SK-N-MC (cell line): Measurements from ENCODE around the gene GNL3L.

Experiments
- DNase-seq: peaks from one replicate; pipeline ENCODE4 v3.0.0-alpha.2; 2011; ENCODE audit warnings: low read depth, low spot score
- H3K27ac ChIP-seq: fragments of 200-600 bp; sonication (generic); 2 replicates; pipeline ENCODE4 v1.5.1; 2016; ENCODE audit warnings: mixed run types
- H3K36me3 ChIP-seq: fragments of 200-600 bp; sonication (generic); 2 replicates; pipeline ENCODE4 v1.6.1; 2017; ENCODE audit warnings: antibody characterized with exemption, low read length, mixed read lengths; ENCODE audit not compliant: insufficient read depth
- H3K4me3 ChIP-seq: fragments of 200-600 bp; sonication (generic); 2 replicates; pipeline ENCODE4 v1.5.1; 2016
- H3K9ac ChIP-seq: fragments of 200-600 bp; sonication (generic); 2 replicates; pipeline ENCODE4 v1.8.0; 2017; ENCODE audit warnings: mixed run types, mixed read lengths; ENCODE audit not compliant: insufficient read length
- H3K9me3 ChIP-seq: fragments of 200-600 bp; sonication (generic); 2 replicates; pipeline ENCODE4 v1.6.1; 2017; ENCODE audit warnings: low read depth, mild to moderate bottlenecking, antibody characterized with exemption, low read length, moderate library complexity, mixed read lengths
- EZH2 ChIP-seq: fragments of 200-600 bp; sonication (generic); IDR thresholded peaks from one replicate; pipeline ENCODE4 v1.6.1; 2017; ENCODE audit warnings: antibody characterized with exemption
- FOXP2 ChIP-seq: optimal IDR thresholded peaks from 2 replicates; pipeline ENCODE3; 2011; ENCODE audit warnings: mild to moderate bottlenecking, moderate library complexity; ENCODE audit not compliant: insufficient read depth; ENCODE audit errors: extremely low read length, control extremely low read depth
- POLR2AphosphoS5 ChIP-seq: IDR thresholded peaks from 2 replicates; pipeline ENCODE4 v1.6.1; 2012; ENCODE audit warnings: mild to moderate bottlenecking, low read depth, low read length, borderline replicate concordance

The GNL3L gene

GRCh38 chrX:54494989-54495813 is 34.8 kb upstream of the GNL3L start:
- Histone ChIP-seq H3K36me3 (no peaks in the 10 kb centered on the region), H3K27ac (no peak overlapping the region), H3K9me3 (no peaks in the 10 kb centered on the region), H3K4me3 (peak overlapping the region; percentile 78), H3K9ac (peak overlapping the region; percentile 79)
- no peak for DNase-seq
- TF ChIP-seq POLR2AphosphoS5 = no peak

- Histone ChIP-seq H3K36me3 (no peaks in the 10 kb centered on the region), H3K27ac (no peak within 1 kb of the TSS), H3K9ac (peak within 1 kb of the TSS; percentile 79), H3K4me3 (peak within 1 kb of the TSS; percentile 78), H3K9me3 (no peaks in the 10 kb centered on the region)
- no peak for TF ChIP-seq EZH2
- no peak for TF ChIP-seq FOXP2
- TF ChIP-seq POLR2AphosphoS5 = no peak
- peak; percentile 1 for DNase-seq
These were observed 34.1 kb upstream of the GNL3L start, which contains the start of gene FGD1 for GRCh38 chrX:54495814-54496516. TSS of gene FGD1 (minus strand) at chrX:54496234. CDS start at chrX:54495432, 802 bp downstream.

DNA sequence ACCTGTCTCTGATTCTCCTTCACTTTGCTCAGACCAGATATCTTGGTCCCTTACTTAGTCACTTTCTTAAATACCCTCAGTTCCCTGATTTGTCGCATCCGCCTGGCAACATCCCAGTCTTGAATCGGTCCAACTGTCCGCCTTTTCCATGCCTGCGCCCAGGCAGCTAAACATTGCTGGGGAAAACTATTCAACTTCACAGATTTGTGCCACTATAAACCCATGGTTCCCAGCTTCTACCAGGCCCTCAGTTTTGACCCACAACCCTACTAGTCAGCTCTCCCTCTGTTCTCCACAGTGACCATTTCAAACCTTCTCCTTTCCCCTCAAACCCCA is 33.5 kb upstream of the GNL3L start:
- DNase-seq = no peak
- Histone ChIP-seq H3K4me3 (peak overlapping the region; percentile 78), H3K9ac (peak overlapping the region; percentile 45)

GRCh38 chrX:54496936-54497335 is 33.1 kb upstream of the GNL3L start:
- no peak overlapping the region for H3K27ac ChIP-seq
- no peak overlapping the region for H3K9ac ChIP-seq
- H3K36me3 ChIP-seq = no peaks in the 10 kb centered on the region
- no peak overlapping the region for H3K4me3 ChIP-seq
- no peaks in the 10 kb centered on the region for H3K9me3 ChIP-seq
- TF ChIP-seq POLR2AphosphoS5 = no peak
- no peak for TF ChIP-seq EZH2
- TF ChIP-seq FOXP2 = no peak
- no peak for DNase-seq

More for the DNA sequence above, 33.5 kb upstream of the GNL3L start:
- TF ChIP-seq FOXP2 = no peak
- no peak for TF ChIP-seq POLR2AphosphoS5
- no peak for TF ChIP-seq EZH2
- H3K27ac ChIP-seq = no peak overlapping the region
- no peaks in the 10 kb centered on the region for H3K36me3 ChIP-seq
- no peaks in the 10 kb centered on the region for H3K9me3 ChIP-seq

GRCh38 chrX:54509400-54509799 is 20.6 kb upstream of the GNL3L start:
- H3K27ac ChIP-seq = peak overlapping the region; percentile 89
- no peak overlapping the region for H3K9ac ChIP-seq
- H3K4me3 ChIP-seq = 0 out of 2 replicates have a peak overlapping the region, but pooled peaks have one; percentile 4
- DNase-seq = peak; percentile 18
- TF ChIP-seq EZH2 (no peak), POLR2AphosphoS5 (no peak), FOXP2 (no peak)
- H3K36me3 ChIP-seq = no peaks in the 10 kb centered on the region
- no peaks in the 10 kb centered on the region for H3K9me3 ChIP-seq

DNA sequence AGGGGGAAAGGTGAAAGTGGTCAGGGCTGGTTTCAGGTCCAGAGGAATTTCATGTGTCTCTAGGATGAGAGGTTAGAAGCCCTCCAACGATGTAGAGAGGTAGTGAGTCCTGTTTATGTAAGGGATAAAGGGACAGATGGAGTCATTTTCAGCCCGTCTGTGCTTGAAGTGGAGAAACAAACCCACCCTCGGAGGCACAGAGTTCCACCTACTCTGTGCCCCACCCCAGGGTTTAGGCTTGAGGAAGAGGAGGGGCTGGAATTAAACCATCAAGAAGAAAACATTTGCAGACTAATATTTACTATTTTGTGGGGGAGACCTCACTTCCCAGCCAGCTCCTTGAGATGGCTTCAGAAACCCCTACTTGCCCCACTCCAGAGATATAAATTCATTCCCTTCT is 868 bp upstream of the GNL3L start:
- Histone ChIP-seq H3K9ac (peak overlapping the region; percentile 79), H3K36me3 (peaks cover 21% of the 10 kb centered on the region), H3K27ac (peak overlapping the region; percentile 88), H3K4me3 (peak overlapping the region; percentile 77), H3K9me3 (peaks cover 3% of the 10 kb centered on the region; the same call in 1 of the 2 replicates)
- DNase-seq = no peak
- TF ChIP-seq FOXP2 = no peak
- no peak for TF ChIP-seq EZH2
- no peak for TF ChIP-seq POLR2AphosphoS5

DNA sequence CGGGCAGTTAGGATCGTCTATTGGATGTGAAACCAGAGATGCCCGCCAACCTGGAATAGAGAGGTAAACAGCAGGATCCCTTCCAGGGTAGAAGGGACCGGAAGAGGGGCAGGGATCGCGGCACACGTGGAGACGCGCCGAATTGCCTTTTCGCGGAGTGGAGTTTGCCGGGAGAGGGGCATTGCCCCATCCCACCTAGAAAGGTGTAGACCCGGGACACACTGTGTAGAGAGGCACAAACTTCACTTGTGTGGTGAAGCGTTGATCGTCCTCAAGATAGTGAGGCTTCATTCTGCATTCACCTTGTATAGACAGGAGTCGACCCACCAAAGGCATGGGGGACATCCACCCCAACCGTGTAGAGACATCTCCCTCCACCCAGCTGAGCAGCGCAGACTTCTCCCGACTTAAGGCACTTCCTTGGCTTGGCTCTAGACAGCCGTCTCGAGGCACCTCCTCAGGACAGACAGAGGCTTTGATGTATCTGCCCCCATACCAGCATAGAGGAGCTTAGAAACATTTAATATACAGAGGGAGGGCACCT is 410 bp downstream of the GNL3L start:
- TF ChIP-seq EZH2 = no peak
- TF ChIP-seq FOXP2 = no peak
- no peak for TF ChIP-seq POLR2AphosphoS5
- Histone ChIP-seq H3K36me3 (peaks cover 29% of the 10 kb centered on the region), H3K27ac (peak overlapping the region; percentile 39; the same call in 1 of the 2 replicates), H3K9ac (peak overlapping the region; percentile 92), H3K9me3 (peaks cover 3% of the 10 kb centered on the region; the same call in 1 of the 2 replicates), H3K4me3 (peak overlapping the region; percentile 87)
- DNase-seq = no peak

DNA sequence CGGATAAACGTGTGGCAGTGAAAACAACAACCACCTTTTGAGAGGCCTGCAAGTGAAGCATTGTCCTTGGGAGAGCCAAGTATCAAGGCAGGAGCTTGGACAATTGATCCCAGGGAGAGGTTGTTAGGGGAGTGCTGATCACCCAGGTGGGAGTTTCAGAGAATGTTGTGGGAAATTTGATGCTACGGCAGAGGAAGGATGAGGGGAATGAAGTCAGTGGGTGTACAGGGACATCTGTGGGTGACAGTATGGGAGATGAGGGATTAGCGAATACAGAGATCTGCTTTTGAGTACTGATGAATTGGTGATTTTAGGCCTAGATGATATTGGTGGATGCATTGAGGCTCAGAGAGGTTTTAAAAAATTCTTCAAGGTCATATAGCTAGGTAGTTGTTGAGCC is 4.3 kb downstream of the GNL3L start:
- DNase-seq = no peak
- H3K9ac ChIP-seq = no peak overlapping the region
- H3K36me3 ChIP-seq = peaks cover 56% of the 10 kb centered on the region
- H3K4me3 ChIP-seq = no peak overlapping the region
- no peak overlapping the region for H3K27ac ChIP-seq
- TF ChIP-seq EZH2 (no peak), POLR2AphosphoS5 (no peak), FOXP2 (no peak)
- H3K9me3 ChIP-seq = peaks cover under 1% of the 10 kb centered on the region; the same call in 1 of the 2 replicates
